Stimulated activated CD4-positive, alpha-beta T cell treated with anti-CD3 and anti-CD28 coated beads, Interleukin-15, amount 100 ng/mL, for 48 hours (primary cell): Measurements from ENCODE around the gene GRK2.

Experiments
- DNase-seq, 2 donors: peaks; one replicate each; pipeline ENCODE4 v3.0.0-alpha.2; 2020; ENCODE audit warnings: low read depth in 2 of 2

The GRK2 gene

GRCh38 chr11:67299471-67300191, 33.4 kb downstream of the GRK2 start:
- DNase-seq: no peak

DNA sequence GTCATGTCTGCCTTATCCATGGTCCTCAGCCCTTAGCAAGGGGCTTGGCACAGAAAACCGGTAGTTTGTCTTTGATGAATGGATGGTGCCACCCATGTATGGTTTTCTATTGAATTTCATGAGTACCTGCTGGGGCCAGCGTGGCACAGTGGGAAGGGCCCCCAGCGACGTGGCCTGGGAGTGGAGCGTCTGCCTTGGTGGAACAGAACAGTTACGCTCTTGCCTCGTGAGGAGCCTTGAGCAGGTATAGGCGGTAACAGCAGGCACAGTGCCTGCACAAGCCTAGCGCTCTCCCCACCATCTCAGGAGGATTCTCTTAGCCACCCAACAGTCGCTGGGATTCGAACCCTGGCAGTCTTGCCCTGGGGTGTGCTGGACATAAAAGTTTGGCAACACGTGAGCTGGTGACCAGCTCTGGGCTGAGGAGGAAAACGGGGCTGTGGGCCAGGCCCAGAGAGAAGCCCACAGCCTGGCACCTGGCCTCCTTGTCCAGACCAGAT, 34.0 kb downstream of the GRK2 start:
- DNase-seq: no peak

GRCh38 chr11:67300756-67301312, 34.6 kb downstream of the GRK2 start:
- no peak for DNase-seq

- no peak for DNase-seq
These were observed 35.1 kb downstream of the GRK2 start for GRCh38 chr11:67301313-67301921.

DNA sequence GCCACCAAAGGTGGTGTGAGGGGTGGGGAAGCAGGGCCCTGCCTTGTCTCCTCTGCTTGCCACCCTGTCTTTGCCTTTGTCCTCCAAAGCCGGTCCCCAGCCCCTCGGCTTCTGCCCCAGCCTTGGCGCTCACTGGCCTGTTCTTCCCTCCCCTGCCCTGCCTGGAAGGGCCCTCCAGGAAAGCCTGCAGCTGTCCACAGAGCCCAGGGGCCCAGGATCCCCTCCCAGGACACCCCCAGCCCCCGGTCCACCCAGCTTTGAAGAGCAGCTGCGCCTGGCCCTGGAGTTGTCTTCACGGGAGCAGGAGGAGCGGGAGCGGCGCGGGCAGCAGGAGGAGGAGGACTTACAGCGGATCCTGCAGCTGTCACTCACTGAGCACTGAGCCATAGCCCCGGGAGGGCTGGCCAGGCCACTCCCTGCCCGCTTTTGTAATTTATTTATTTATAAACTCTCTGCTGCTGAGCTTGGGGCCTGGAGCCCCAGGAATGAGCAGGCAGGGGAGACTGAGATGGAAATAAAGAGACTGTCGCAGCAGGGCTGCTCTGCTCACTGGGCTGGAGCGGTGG, 35.8 kb downstream of the GRK2 start:
- DNase-seq: no peak

DNA sequence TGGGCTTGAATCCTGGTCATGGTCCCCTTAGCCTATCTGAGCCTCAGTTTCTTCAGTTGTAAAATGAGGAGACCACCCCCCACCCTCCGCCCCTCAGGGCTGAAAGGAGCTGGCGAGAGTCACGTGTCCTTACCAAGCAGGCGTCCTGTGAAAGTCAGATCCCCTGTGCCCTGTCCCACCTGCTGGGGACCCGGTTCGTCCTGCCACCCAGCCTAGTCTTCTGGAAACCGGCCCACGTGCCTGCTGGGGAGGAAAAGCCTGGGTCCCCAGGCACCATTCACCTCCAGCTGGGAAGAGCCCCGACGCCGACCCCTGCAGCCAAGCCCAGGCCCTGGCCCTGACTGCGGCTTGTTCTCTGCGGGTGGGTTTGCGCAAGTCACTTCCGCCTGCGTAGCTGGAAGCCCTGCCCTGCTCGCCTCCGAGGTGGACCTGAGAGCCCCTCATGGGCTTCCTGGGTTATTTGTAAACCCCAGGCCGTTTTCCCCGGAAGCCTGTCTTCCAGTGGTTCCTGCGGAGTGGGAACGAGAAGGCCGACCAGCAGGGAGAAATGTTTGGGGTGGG, 36.4 kb downstream of the GRK2 start:
- DNase-seq: no peak

- no peak for DNase-seq
These were observed 37.0 kb downstream of the GRK2 start, which contains the start of gene SSH3 for GRCh38 chr11:67303132-67303834. TSS of gene SSH3 (plus strand) at chr11:67303530. CDS start at chr11:67303626, 96 bp downstream.

- DNase-seq: no peak
These were observed 37.6 kb downstream of the GRK2 start for GRCh38 chr11:67303835-67304411.

DNA sequence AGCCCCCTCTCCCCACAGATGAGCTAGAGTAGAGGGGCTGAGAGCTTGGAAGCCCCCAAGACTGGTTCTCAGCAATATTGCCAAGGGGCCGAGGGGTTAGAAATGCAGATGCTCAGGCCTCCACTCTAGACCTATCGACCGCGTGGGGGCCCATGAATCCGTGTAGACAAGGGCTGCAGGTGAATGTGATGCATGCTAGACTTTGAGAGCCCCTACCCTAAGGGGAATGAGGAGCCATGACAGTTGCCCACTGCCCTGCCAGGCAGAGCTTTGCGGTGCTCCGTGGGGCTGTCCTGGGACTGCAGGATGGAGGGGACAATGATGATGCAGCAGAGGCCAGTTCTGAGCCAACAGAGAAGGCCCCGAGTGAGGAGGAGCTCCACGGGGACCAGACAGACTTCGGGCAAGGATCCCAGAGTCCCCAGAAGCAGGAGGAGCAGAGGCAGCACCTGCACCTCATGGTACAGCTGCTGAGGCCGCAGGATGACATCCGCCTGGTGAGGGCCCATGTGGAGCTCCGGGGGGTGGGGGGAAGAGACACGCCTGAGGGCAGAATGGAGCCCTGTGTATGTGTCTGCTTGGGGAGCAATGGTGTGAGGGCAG, 38.3 kb downstream of the GRK2 start:
- DNase-seq: no peak

- DNase-seq: no peak
These were observed 40.7 kb downstream of the GRK2 start for GRCh38 chr11:67306769-67307544.

GRCh38 chr11:67307545-67308001, 41.3 kb downstream of the GRK2 start:
- no peak for DNase-seq

DNA sequence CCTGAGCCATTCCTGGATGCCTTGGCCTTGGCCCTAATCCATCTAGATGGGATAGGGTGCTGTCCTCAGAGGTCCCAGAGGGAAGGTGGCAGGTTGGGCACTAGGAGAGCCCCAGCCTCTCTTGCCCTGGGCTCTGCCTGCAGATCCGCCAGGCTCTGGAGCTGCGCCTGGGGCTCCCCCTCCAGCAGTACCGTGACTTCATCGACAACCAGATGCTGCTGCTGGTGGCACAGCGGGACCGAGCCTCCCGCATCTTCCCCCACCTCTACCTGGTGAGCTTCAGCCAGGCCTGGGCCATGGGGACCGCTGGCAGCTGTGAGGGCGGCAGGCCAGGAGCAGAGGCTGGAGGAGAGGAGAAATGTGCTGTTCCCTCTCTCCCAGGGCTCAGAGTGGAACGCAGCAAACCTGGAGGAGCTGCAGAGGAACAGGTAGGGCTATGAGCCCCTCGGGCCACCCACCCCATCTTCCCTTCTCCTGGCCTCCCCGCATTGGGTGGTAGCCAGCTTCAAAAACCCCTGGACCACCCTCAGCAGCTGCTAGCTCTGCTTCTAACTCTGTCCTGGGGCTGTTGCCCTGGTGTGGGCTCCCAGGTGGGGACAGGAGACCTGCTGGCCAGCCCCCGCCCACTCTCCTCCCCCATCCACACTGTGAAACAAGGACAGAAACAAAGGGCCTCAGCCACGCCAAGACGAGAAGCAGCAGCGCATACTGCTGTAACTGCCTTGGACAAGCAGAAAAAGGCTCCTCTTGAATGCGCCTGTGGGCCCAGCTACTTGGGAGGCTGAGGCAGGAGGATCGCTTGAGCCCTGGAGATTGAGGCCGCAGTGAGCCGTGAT, 42.0 kb downstream of the GRK2 start:
- DNase-seq: no peak

GRCh38 chr11:67309166-67309565, 42.9 kb downstream of the GRK2 start:
- no peak for DNase-seq

GRCh38 chr11:67309661-67310061, 43.4 kb downstream of the GRK2 start:
- no peak for DNase-seq

DNA sequence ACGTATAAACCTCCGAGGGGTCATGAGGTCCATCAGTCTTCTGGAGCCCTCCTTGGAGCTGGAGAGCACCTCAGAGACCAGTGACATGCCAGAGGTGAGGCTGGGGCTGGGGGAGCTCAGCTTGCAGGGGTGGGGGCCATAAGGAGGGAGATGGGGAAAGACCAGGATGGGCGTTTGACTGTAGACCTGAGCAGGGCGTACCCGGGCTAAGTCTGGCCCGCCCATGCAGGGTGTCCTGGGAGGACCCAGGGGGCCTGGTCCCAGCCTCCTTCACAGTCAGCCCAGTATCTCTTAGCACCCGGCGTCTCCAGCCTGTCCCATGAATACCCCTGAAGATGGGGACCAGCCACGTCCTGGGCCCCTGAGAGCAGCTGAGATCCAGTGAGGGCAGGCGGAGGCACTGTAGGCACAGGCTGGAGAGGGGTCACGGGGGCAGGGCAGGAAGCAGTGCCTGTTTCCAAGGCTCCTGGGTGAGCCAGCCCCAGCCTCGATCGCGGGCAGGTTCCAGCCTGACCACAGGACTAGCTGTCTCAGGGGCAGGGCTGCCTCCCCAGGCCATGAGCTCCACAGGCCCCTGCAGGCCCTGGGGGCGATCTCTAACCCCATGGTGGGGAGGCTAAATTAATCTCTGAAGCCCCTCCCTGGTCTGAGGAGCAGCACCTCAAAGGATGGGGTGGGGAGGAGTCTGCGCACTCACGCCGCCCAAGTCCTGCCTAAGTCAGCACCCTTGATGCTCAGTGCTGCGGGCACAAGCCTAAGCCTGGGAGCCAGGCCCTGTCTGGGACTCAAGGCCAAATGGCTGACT, 44.2 kb downstream of the GRK2 start:
- no peak for DNase-seq

- no peak for DNase-seq
These were observed 44.8 kb downstream of the GRK2 start for GRCh38 chr11:67311051-67311555.

DNA sequence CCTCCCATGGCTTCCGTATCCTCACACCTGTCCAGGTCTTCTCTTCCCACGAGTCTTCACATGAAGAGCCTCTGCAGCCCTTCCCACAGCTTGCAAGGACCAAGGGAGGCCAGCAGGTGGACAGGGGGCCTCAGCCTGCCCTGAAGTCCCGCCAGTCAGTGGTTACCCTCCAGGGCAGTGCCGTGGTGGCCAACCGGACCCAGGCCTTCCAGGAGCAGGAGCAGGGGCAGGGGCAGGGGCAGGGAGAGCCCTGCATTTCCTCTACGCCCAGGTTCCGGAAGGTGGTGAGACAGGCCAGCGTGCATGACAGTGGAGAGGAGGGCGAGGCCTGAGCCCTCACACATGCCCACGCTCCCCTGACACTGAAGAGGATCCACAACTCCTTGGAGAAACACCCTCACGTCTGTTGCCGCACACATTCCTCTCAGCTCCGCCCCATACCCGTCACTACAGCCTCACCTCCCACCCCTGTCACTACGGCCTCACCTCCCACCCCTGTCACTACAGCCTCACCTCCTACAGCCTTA, 45.3 kb downstream of the GRK2 start:
- no peak for DNase-seq
